ENCODE results near the gene DDX53. TPM values are rescaled to one million over a fixed set of nuclear protein-coding genes. Genes with fewer than 3 reads are reported as not detected.

DDX53 gene
- polyA plus RNA-seq, 3 donors: not detected

DNA sequence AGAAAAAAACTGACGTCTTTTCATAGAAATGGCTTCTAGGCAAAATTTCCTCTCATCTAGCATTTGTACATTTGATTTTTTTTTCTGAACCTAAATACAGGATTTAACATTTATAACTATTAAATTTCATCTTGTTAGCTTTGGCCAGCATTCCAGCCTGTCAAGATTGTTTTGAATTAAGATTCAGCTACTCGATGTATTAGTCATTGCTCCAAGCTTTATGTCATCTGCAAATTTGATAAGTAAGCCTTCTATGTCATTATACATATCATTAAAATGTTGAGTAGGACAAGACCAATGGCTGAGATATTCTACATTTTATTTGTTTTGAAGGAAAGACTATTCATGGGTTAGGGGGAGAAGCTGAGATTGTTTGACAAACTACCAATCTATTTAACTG lies 46.7 kb downstream of the DDX53 start:
- H3K27me3 Mint-ChIP-seq (ENCODE audit: low read depth in 3 of 3): no peaks in the 10 kb centered on the region
- intact Hi-C loops (cut with micrococcal nuclease): no loop called here
- WGBS (ENCODE audit: insufficient coverage): no CpG with 5 or more reads among the region's 2 CpGs

DNA sequence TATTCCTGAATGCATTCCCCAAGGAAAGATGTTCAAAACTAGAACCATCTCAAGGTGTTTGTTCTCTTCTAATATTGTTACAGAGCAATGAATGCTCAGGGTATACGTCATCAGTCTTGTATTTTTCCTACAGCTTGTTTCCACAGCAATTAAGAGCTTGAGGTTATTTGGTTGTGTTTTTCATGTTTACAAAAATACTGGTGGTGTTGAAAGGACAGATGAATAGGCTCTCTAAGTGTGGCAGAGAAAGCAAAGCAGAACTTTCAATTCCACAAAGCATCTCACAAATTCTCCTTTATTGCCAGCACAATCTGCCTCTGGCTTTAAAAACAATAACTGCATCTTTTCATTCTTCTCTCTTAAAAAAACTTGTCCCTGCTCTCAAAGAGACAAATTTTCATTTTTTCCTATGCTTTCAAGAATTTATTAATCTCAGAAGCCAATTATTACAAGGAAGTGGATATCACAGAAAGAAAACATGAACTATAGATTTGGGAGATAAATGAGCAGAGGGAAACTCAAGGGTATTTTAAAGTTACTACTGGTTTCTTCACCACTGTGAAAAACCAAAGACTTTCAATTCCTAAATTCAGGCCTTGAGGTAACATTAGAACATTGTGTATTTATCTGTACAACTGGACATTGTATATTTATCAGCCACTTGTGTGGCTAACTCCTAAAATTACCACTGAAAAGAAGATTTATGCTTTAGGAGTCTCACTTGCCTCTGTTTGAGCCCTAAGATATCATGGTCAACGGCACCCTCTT lies 49.2 kb downstream of the DDX53 start:
- TF ChIP-seq, protein P1, sequence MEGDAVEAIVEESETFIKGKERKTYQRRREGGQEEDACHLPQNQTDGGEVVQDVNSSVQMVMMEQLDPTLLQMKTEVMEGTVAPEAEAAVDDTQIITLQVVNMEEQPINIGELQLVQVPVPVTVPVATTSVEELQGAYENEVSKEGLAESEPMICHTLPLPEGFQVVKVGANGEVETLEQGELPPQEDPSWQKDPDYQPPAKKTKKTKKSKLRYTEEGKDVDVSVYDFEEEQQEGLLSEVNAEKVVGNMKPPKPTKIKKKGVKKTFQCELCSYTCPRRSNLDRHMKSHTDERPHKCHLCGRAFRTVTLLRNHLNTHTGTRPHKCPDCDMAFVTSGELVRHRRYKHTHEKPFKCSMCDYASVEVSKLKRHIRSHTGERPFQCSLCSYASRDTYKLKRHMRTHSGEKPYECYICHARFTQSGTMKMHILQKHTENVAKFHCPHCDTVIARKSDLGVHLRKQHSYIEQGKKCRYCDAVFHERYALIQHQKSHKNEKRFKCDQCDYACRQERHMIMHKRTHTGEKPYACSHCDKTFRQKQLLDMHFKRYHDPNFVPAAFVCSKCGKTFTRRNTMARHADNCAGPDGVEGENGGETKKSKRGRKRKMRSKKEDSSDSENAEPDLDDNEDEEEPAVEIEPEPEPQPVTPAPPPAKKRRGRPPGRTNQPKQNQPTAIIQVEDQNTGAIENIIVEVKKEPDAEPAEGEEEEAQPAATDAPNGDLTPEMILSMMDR (IDR thresholded peaks at IDR 0.05): no peak
- no peak overlapping the region for H3K27ac Mint-ChIP-seq
- no peaks in the 10 kb centered on the region for H3K4me1 ChIP-seq (ENCODE audit: control insufficient read depth in 1 of 2, insufficient read depth in 2 of 2, low read length in 2 of 2)
- H3K36me3 Mint-ChIP-seq: no peaks in the 10 kb centered on the region
- H3K36me3 ChIP-seq (replicated peaks in 1 of 2; ENCODE audit: control insufficient read depth in 1 of 2, insufficient read depth in 2 of 2, low read length in 2 of 2): no peaks in the 10 kb centered on the region
- H3K9ac ChIP-seq (ENCODE audit: insufficient read depth, low read length, poor library complexity, severe bottlenecking): no peak overlapping the region
- intact Hi-C loops (cut with micrococcal nuclease): no loop called here
- no peak overlapping the region for H3K4me3 Mint-ChIP-seq
- no peak overlapping the region for H2AFZ ChIP-seq (ENCODE audit: insufficient read depth, low read depth, low read length, poor library complexity, severe bottlenecking)
- H3K27me3 ChIP-seq (ENCODE audit: control insufficient read depth in 2 of 2, insufficient read depth in 2 of 2, low read length in 2 of 2): no peaks in the 10 kb centered on the region
- WGBS (ENCODE audit: insufficient coverage): no CpG with 5 or more reads among the region's 2 CpGs
- H3K4me2 ChIP-seq (replicated peaks; ENCODE audit: extremely low read depth, low read length, poor library complexity, severe bottlenecking): no peak overlapping the region
- DNase-seq: no peak
- H4K20me1 ChIP-seq (ENCODE audit: insufficient read depth, low read length): no peaks in the 10 kb centered on the region
- no peaks in the 10 kb centered on the region for H3K79me2 ChIP-seq (ENCODE audit: insufficient read depth, low read length)
- H3K27ac ChIP-seq (ENCODE audit: low read depth in 1 of 2, low read length in 2 of 2): no peak overlapping the region
- H3K4me3 ChIP-seq (replicated peaks in 1 of 3; ENCODE audit: low read depth in 2 of 3, low read length in 3 of 3): no peak overlapping the region
- H3K9me3 ChIP-seq (replicated peaks in 1 of 2; ENCODE audit: control insufficient read depth in 1 of 2, insufficient read depth in 1 of 2, low read length in 2 of 2): no peaks in the 10 kb centered on the region
- no peaks in the 10 kb centered on the region for H3K27me3 Mint-ChIP-seq (ENCODE audit: low read depth in 3 of 3)
- H3K9me3 Mint-ChIP-seq: peaks cover 0 to 6% (median 2%) of the 10 kb centered on the region in 7 donors
- no peaks in the 10 kb centered on the region for H3K4me1 Mint-ChIP-seq

More for the DNA sequence above, 46.7 kb downstream of the DDX53 start:
- Mint-ChIP-seq H3K9me3 (peaks cover 0 to under 1% (median 0%) of the 10 kb centered on the region in 7 donors), H3K27ac (no peak overlapping the region), H3K4me3 (no peak overlapping the region), H3K36me3 (no peaks in the 10 kb centered on the region), H3K4me1 (no peaks in the 10 kb centered on the region)
- no peaks in the 10 kb centered on the region for H3K36me3 ChIP-seq (replicated peaks in 1 of 2; ENCODE audit: control insufficient read depth in 1 of 2, insufficient read depth in 2 of 2, low read length in 2 of 2)
- no peak overlapping the region for H3K4me2 ChIP-seq (replicated peaks; ENCODE audit: extremely low read depth, low read length, poor library complexity, severe bottlenecking)
- H2AFZ ChIP-seq (ENCODE audit: insufficient read depth, low read depth, low read length, poor library complexity, severe bottlenecking): no peak overlapping the region
- no peak for DNase-seq
- no peak overlapping the region for H3K27ac ChIP-seq (ENCODE audit: low read depth in 1 of 2, low read length in 2 of 2)
- no peaks in the 10 kb centered on the region for H4K20me1 ChIP-seq (ENCODE audit: insufficient read depth, low read length)
- H3K27me3 ChIP-seq (ENCODE audit: control insufficient read depth in 2 of 2, insufficient read depth in 2 of 2, low read length in 2 of 2): no peaks in the 10 kb centered on the region
- H3K9ac ChIP-seq (ENCODE audit: insufficient read depth, low read length, poor library complexity, severe bottlenecking): no peak overlapping the region
- H3K9me3 ChIP-seq (replicated peaks in 1 of 2; ENCODE audit: control insufficient read depth in 1 of 2, insufficient read depth in 1 of 2, low read length in 2 of 2): no peaks in the 10 kb centered on the region
- no peaks in the 10 kb centered on the region for H3K79me2 ChIP-seq (ENCODE audit: insufficient read depth, low read length)
- TF ChIP-seq, protein P1 (IDR thresholded peaks at IDR 0.05): no peak
- no peak overlapping the region for H3K4me3 ChIP-seq (replicated peaks in 1 of 3; ENCODE audit: low read depth in 2 of 3, low read length in 3 of 3)
- no peaks in the 10 kb centered on the region for H3K4me1 ChIP-seq (ENCODE audit: control insufficient read depth in 1 of 2, insufficient read depth in 2 of 2, low read length in 2 of 2)

All from CD14-positive monocyte (primary cell).